Stimulated activated CD8-positive, alpha-beta memory T cell treated with anti-CD3 and anti-CD28 coated beads, Interleukin-12 subunit alpha, Interleukin-12 subunit beta, amount 100 ng/mL, for 4 hours (primary cell): ENCODE data around the gene MRPL28.
"Not testable (repeated sequence)": the region's sequence is repeated elsewhere in the genome, so short reads cannot be mapped to it uniquely, and the experiment has no call there.

Source experiments
- DNase-seq: peaks from one replicate; pipeline ENCODE4 v3.0.0-alpha.2; 2020; ENCODE audit warnings: low read depth

Gene MRPL28

DNA sequence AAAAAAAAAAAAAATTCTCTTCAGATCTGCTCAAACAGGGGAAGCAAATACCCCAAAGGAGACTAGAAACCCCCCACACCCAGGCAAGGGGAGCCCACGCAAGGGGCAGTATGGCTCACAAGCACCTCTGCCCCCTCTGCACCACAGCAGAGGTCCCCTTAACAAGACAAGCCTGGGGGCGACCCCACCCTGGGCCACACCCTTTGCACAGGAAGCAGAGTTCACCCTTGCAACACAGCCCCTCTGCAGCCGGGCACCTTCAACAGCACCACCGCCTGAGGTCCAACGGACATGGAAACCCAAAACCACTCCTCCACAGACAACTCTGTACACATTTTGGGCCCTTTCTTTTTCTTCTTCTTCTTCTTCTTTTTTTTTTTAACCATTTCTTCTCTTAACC lies 30.7 kb downstream of the MRPL28 start:
- no peak for DNase-seq

DNA sequence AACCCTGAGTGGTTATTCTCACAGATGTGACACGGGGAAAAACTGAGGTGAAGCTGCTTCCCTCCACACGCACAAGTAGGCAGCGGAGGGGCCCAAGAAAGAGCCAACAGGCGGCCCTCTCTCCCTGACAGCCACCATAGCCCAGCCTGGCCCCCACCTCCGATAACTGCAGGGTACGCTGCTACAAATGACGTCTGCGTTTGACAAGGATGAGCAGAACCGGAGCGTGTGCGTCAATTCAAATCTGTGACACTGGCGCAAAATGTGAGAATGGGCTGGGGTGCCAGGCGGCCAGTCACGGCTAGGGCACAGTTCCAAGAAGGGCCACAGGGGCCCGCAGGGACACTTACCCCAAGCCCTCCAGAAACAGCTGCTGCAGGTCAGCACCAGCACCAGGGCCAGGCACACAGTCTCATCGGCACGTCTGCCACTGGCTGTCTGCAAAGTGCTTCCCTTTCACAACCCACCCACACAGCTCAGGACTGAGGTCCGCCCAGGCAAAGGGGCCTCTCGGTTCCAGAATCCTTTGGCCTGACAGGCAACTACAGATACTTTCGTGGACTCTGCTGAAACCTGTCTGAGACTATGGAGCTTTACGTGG lies 32.3 kb downstream of the MRPL28 start:
- DNase-seq = no peak

DNA sequence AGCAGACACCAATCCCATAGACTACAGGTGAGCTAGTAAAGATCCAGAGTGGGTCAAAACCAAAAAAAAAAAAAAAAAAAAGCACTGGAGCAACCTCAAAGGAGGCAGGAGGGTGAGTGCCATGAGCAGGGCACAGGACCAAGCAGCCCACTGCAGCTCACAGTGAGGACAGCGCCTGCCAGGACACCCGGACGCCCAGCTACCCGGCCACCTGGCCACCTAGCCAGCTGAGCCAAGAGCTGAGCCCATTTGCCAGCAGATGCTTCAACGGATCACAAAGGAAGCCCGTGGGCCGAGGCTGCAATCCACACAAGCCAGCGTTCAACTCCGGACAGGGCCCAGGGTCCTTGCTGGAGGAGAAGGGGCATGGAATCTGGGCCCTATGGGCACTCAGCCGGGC lies 32.9 kb downstream of the MRPL28 start:
- no peak for DNase-seq

DNA sequence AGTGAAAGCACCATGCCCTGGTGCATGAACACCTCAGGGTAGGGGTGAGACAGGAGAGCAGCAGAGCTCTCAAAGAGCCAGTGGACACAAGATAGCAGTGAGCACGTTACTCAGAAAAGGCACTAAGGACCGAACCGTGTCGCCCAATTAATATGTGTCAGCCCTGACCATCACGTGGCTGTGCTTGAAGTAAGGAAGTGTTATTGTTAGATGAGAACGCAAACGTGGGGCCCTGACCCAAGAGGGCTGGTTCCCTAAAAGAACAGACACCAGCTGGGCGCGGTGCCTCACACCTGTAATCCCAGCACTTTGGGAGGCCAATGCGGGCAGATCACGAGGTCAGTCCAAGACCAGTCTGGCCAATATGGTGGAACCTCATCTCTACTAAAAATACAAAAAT lies 34.1 kb downstream of the MRPL28 start:
- no peak for DNase-seq

DNA sequence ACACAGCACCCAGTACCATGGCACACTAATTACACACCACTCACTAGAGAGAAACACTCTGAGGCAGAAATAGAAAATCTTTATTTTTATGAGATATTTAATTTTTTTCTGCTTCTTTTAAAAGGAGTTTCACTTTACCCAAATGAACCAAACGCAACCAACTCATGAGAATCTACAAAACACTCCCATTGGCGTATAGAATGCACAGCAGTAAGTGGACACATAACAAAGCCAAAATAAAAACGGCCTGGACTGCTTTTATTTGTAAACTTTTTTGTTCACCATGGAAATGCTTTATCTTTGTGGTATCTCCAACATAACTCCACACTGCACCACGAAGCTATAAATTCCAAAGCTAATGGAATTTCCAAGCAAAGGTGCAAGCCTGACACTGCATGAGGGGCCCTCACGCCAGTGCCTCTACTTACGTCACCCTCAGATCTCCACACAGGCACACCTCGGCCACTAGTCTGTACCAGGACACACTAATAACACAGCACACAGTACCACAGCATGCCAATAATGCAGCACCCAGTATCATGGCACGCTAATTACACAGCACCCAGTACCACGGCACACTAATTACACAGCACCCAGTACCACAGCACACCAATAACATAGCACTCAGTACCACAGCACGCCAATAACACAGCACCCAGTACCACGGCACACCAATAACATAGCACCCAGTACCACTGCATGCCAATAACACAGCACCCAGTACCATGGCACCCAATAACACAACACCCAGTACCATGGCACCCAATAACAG lies 35.3 kb downstream of the MRPL28 start:
- DNase-seq = not testable (repeated sequence)

DNA sequence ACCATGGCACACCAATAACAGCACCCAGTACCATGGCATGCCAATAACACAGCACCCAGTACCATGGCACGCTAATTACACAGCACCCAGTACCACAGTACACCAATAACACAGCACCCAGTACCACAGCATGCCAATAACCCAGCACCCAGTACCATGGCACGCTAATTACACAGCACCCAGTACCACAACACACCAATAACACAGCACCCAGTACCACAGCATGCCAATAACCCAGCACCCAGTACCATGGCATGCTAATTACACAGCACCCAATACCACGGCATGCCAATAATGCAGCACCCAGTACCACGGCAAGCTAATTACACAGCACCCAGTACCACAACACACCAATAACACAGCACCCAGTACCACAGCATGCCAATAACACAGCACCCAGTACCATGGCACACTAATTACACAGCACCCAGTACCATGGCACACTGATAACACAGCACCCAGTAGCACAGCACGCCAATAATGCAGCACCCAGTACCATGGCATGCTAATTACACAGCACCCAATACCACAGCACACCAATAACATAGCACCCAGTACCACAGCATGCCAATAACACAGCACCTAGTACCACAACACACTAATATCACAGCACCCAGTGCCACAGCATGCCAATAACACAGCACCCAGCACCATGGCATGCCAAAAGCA lies 36.0 kb downstream of the MRPL28 start:
- DNase-seq = not testable (repeated sequence)

DNA sequence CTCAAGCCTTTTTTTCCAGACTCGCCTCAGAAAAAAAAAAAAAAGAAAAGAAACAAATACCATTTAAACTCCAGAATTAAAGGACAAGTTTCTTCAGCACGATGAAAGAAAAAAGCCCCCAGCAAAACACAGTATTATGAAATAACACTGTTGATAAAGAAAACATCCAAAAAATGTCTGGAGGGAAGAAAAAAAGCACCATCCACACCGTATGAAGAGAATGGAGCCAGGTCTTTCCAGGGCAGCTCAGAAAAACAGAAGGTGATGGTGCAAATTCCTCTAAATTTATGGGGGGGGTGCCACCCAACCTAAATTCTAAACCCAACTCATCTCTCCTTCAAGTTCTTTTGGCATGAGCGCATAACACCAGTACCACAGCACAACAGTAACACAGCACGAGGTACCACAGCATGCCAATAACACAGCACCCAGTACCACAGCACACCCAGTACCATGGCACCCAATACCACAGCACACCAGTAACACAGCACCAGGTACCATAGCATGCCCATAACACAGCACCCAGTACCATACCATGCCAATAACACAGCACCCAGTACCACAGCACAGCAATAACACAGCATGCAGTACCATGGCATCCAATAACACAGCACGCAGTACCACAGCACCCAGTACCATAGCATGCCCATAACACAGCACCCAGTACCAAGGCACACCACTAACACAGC lies 36.8 kb downstream of the MRPL28 start:
- no peak for DNase-seq

DNA sequence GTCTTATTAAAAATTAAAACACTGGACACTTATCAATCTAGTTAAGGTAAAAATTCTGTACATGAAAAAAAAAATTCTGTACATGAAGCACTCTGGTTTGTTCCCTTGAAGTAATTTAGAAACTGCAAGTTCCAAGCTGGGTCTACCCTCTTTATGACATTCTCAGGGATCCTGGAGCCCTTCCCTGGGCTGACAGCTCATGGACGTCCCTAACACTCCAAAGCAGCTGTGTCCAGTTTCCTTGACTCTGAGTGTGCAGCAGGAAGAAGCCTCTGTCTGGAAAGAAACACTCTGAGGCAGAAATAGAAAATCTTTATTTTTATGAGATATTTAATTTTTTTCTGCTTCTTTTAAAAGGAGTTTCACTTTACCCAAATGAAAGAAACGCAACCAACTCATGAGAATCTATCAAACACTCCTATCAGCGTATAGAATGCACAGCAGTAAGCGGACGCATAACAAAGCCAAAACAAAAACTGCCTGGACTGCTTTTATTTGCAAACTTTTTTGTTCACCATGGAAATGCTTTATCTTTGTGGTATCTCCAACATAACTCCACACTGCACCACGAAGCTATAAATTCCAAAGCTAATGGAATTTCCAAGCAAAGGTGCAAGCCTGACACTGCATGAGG lies 39.0 kb downstream of the MRPL28 start:
- DNase-seq = not testable (repeated sequence)

DNA sequence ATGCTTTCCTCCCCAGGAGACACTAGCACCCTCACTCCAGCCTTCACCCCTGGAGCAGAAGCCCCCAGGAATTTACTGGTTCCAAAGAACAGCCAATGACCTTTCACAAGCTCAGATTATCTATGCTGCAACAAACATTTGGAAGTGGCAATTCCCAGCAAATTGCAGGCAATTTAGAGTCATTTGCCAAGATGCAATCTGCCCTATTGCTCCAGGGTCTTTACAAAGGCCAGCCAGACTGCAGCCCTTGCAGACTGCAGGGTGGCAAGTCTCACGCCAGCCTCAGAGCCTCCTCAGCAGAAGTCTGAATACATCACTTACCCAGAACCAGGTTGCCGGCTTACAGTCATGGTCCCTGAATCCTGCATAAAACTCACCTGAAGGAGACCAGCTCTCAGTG lies 39.6 kb downstream of the MRPL28 start:
- DNase-seq = no peak

DNA sequence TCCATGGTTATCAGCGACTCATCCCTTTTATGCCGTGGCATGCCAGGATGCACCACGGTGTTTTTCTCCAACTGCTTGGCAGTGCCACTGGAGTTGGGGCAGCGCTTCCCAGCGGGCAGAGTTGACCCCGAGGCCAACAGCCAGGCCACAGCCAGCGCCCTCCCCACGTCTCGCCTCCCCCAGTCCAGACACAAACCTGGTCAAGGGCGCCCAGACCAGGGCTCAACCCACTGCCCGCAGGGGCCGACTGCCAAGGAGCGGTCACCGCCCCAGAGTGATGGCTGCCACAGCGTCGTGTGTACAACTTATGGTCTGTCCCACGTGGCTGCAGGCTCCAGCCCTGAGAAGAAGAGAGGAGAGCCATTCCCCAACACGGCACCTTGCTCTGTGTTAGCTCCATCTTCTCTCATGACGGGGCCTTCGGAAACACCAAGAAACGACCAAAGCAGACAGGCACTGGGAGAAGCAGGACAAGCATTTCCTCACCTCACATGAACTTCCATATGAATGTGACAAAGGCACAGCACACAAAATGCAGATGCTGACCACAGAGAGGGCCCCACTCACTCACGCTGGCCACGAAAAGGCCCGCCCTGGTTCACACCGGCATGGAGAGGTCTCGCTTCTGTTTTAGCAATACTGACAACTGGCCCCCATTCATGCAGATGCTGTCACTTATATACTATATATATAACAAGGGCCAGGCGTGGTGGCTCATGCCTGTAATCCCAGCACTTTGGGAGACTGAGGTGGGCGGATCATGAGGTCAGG lies 44.8 kb downstream of the MRPL28 start:
- DNase-seq = no peak

DNA sequence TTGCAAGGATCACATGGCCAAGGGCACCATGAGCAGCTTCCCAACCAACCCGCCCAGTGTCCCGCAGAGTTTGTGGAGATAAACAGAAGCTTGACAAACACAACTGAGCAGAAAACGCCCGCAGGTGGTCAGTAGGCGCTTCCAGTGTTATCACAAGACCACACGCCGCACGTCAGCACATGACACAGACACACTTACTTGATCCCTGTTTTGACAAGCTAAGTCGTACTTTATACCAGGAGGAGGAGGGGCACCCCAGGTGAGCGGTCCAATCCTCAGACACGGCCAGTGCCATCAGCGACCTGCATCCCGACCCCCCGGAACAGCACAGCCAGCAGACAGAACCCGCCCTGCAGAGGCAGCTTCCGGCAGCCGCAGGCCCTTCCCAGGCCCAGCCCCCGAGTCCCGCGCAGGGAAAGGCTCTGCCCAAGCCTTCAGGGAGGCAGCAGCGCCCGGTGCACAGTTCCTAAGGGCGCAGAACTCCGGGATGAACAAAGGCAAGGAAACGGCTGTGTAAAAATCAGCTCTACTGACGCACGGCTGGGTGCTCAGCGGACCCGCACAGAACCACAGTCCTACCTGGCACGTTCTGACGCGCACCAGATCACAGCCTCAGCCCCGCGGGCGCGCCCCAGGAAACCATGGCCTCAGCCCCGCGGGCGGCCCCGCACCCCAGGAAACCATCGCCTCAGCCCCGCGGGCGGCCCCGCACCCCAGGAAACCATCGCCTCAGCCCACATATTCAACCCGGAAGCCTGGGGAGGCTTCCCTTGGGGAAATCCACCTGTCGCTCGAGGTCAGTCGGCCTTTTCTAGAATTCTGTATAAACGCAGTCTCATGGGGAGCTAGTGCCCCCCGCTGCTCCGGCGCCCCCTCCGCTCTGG lies 45.6 kb downstream of the MRPL28 start:
- peak; percentile 48 for DNase-seq

DNA sequence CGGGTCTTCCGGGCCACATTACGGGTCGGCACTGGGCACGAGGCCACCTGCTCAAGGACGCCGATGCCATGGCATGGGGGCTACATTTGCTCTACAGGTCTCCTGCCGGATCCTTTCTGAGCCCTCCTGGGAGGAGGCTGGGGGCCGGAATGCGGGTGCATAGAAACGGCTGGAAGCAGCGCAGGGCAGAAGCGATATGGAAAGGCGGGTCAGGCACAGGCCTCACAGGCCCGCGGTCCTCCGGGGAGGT lies 46.2 kb downstream of the MRPL28 start:
- DNase-seq = no peak

DNA sequence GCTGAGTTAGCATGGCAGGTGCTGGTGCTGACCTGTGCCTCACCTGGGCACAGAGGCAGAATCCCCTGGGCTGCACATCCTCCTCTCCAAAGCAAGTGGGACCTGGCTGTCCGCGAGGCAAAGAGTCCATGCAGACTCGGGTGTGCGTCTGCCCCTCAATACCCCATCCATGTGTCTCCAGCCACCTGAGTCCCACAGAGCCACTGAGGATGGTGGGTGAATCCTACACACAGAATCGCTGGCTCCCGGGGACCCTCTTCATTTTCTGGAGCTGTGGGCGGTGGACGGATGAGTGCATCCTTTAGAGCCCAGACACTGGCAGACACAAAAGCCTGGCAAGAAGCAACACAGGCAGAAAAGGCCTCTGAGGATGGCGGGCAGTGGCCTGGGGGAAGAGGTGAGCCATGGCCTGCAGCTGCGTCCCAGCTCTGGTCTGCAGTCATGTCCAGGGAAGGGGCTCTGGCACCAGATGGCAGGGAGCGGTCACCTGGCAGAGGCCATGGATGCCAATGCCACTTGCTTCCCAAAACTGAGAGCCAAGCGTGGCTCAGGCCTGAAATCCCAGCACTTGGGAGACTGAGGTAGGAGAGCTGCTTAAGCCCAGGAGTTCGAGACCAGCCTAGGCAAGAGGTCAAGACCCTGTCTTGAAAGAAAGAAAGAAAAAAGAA lies 47.7 kb downstream of the MRPL28 start:
- no peak for DNase-seq

DNA sequence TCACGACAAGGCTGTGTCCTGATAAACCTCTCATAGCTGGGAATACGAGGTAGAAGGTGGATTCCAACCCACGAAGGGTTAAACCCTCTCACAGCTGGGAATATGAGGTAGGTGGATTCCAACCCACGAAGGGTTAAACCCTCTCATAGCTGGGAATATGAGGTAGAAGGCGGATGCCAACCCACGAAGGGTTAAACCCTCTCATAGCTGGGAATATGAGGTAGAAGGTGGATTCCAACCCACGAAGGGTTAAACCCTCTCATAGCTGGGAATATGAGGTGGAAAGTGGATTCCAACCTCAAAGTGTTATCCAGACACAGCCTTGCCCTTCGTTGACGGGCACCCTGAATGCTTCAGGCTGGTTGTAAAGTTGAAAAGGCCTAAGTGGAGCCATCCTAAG lies 48.8 kb downstream of the MRPL28 start:
- DNase-seq = no peak

DNA sequence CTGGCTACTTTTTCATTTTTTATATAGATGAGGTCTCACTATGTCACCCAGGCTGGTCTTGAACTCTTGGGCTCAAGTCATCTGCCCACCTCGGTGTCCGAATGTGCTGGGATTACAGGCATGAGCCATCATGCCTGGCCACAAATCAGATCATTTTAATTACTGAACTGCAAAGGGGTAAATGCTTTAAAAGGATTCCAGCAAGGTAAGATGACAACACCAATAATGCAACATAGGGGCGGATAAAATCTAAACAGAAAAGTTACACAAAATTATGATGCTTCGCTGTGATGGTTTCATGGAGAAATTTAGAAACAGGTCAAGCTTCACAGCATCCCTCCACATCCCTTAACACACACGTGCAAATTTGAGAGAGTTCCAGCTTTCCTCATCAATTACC lies 50.1 kb downstream of the MRPL28 start:
- no peak for DNase-seq

DNA sequence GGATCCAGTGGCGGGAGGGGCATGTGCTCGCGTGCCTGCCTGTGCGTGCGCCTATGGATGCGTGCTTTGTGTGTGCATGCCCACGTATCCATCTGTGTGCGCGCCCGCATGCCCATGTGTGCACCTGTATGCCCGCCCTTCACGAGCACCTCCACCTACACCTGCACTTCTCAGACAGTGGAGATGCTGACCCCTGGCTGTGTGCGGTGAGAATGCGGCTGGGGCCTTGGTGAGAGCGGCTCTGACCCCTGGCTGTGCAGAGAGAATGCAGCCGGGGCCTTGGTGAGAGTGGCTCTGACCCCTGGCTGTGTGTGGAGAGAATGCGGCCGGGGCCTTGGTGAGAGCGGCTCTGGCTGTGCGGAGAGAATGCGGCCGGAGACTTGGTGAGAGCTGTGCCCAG lies 51.7 kb downstream of the MRPL28 start:
- DNase-seq = no peak

DNA sequence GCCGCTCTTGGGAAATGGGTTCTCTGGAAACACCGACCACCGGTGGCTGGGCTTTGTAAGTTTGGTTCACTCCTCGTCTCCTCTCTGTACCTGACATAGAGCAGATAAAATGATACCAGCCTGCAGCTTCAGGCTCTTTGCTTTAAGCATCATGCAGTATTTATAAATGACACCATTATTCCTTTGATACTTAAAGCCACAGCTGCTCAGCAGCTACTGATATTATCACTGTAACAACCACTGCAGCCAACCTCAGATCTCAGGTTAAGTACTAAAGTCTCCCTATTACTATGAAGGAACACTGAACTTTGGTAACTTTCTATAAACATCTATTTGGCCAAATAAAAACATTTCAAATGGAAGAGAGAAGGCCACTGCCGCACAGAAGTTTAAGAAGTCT lies 52.8 kb downstream of the MRPL28 start:
- no peak for DNase-seq
